Endothelial cell of umbilical vein (primary cell): ENCODE measurements around the gene TRIP10.

Experiments used
- CTCF ChIP-seq, 2 donors: IDR thresholded peaks; 1 replicate in 1 of 2; 2 replicates in 1 of 2; pipeline ENCODE4 v1.5.1; 2011; ENCODE audit warnings: low read length in 2 of 2, mild to moderate bottlenecking in 2 of 2, moderate library complexity in 2 of 2, control low read depth in 1 of 2, inconsistent platforms in 1 of 2, low read depth in 1 of 2; ENCODE audit not compliant: insufficient read depth in 1 of 2; ENCODE audit errors: extremely low read depth in 1 of 2
- JUN ChIP-seq: IDR thresholded peaks from 2 replicates; pipeline ENCODE4 v1.6.1; 2011; ENCODE audit warnings: borderline replicate concordance, low read depth; ENCODE audit not compliant: insufficient read length, insufficient read depth
- POLR2A ChIP-seq: IDR thresholded peaks from 2 replicates; pipeline ENCODE4 v1.6.1; 2012; ENCODE audit warnings: low read depth, mild to moderate bottlenecking, control low read depth, low read length
- POLR2AphosphoS5 ChIP-seq: IDR thresholded peaks from 2 replicates; pipeline ENCODE4 v1.6.1; 2012; ENCODE audit warnings: low read depth, mild to moderate bottlenecking, control low read depth, low read length, moderate library complexity; ENCODE audit not compliant: insufficient read depth

- TF ChIP-seq POLR2A (no peak), CTCF (IDR thresholded peaks at IDR 0.05; ENCODE audit: extremely low read depth in 1 of 2, insufficient read depth in 1 of 2, low read depth in 1 of 2, low read length in 2 of 2) (no peak), JUN (no peak), POLR2AphosphoS5 (no peak)
Observed at GRCh38 chr19:6743714-6744380, 4.4 kb downstream of the TRIP10 start.
